NB4 (cell line): ENCODE results near the gene ANKS1B.

Source experiments
- MAX ChIP-seq: IDR thresholded peaks from 2 replicates; pipeline ENCODE4 v1.6.1; 2011; ENCODE audit warnings: low read depth, low read length
- TF ChIP-seq, protein P1 (sequence below): IDR thresholded peaks from one replicate; pipeline ENCODE4 v1.5.1; 2012; ENCODE audit warnings: low read depth, low read length

- TF ChIP-seq, protein P1, sequence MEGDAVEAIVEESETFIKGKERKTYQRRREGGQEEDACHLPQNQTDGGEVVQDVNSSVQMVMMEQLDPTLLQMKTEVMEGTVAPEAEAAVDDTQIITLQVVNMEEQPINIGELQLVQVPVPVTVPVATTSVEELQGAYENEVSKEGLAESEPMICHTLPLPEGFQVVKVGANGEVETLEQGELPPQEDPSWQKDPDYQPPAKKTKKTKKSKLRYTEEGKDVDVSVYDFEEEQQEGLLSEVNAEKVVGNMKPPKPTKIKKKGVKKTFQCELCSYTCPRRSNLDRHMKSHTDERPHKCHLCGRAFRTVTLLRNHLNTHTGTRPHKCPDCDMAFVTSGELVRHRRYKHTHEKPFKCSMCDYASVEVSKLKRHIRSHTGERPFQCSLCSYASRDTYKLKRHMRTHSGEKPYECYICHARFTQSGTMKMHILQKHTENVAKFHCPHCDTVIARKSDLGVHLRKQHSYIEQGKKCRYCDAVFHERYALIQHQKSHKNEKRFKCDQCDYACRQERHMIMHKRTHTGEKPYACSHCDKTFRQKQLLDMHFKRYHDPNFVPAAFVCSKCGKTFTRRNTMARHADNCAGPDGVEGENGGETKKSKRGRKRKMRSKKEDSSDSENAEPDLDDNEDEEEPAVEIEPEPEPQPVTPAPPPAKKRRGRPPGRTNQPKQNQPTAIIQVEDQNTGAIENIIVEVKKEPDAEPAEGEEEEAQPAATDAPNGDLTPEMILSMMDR, result no peak
- no peak for TF ChIP-seq MAX
These were observed 1048.9 kb downstream of the ANKS1B start for GRCh38 chr12:98935847-98936246.
